ENCODE measurements around the gene RORC. TPM values are rescaled to one million over a fixed set of nuclear protein-coding genes. Genes with fewer than 3 reads are reported as not detected.

Gene RORC
- polyA plus RNA-seq, 3 donors, result 0.03 TPM; not detected in 2

DNA sequence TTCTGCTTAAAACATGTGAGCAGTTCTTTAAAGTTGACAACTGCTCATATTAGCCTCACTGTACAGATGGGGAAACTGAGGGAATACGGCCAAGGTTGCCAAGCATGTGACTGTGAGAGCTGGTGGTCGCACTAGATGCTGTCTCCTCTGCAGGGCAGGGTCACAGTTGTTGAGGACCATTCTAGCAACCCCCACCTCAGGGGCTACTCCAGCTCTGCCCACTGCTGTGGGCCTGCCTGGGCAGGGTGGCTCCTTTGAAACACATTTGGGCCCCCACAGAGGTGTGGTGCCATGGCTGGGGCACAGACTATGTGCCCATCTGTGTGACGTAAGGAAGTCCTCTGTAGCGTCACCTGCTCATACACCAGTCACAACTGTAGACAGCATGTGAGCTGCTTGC, 21.1 kb upstream of the RORC start:
- no peaks in the 10 kb centered on the region for H3K36me3 Mint-ChIP-seq
- peaks cover 29% of the 10 kb centered on the region for H3K4me1 Mint-ChIP-seq
- no peak overlapping the region for H3K4me2 ChIP-seq (replicated peaks; ENCODE audit: extremely low read depth, low read length, poor library complexity, severe bottlenecking)
- WGBS (ENCODE audit: insufficient coverage), result 80% methylated on average over 3 of the region's 4 CpGs
- peaks cover 3 to 26% of the 10 kb centered on the region in 2 donors for H3K27me3 ChIP-seq (ENCODE audit: control insufficient read depth in 2 of 2, insufficient read depth in 2 of 2, low read length in 2 of 2)
- intact Hi-C loops (cut with micrococcal nuclease), result no loop called here
- H3K4me1 ChIP-seq (ENCODE audit: control insufficient read depth in 1 of 2, insufficient read depth in 2 of 2, low read length in 2 of 2), result peaks cover 17 to 21% of the 10 kb centered on the region in 2 donors
- TF ChIP-seq, protein P1, sequence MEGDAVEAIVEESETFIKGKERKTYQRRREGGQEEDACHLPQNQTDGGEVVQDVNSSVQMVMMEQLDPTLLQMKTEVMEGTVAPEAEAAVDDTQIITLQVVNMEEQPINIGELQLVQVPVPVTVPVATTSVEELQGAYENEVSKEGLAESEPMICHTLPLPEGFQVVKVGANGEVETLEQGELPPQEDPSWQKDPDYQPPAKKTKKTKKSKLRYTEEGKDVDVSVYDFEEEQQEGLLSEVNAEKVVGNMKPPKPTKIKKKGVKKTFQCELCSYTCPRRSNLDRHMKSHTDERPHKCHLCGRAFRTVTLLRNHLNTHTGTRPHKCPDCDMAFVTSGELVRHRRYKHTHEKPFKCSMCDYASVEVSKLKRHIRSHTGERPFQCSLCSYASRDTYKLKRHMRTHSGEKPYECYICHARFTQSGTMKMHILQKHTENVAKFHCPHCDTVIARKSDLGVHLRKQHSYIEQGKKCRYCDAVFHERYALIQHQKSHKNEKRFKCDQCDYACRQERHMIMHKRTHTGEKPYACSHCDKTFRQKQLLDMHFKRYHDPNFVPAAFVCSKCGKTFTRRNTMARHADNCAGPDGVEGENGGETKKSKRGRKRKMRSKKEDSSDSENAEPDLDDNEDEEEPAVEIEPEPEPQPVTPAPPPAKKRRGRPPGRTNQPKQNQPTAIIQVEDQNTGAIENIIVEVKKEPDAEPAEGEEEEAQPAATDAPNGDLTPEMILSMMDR (IDR thresholded peaks at IDR 0.05), result no peak
- DNase-seq, result no peak
- H4K20me1 ChIP-seq (ENCODE audit: insufficient read depth, low read length), result no peaks in the 10 kb centered on the region
- H2AFZ ChIP-seq (ENCODE audit: insufficient read depth, low read depth, low read length, poor library complexity, severe bottlenecking), result no peak overlapping the region
- no peak overlapping the region for H3K9ac ChIP-seq (ENCODE audit: insufficient read depth, low read length, poor library complexity, severe bottlenecking)
- no peaks in the 10 kb centered on the region for H3K79me2 ChIP-seq (ENCODE audit: insufficient read depth, low read length)
- H3K36me3 ChIP-seq (replicated peaks in 1 of 2; ENCODE audit: control insufficient read depth in 1 of 2, insufficient read depth in 2 of 2, low read length in 2 of 2), result no peaks in the 10 kb centered on the region
- H3K4me3 ChIP-seq (replicated peaks in 1 of 3; ENCODE audit: low read depth in 2 of 3, low read length in 3 of 3), result no peak overlapping the region
- H3K27me3 Mint-ChIP-seq (ENCODE audit: low read depth in 3 of 3), result peaks cover 19 to 30% (median 20%) of the 10 kb centered on the region in 3 donors
- H3K4me3 Mint-ChIP-seq, result no peak overlapping the region
- H3K27ac Mint-ChIP-seq, result no peak overlapping the region
- H3K9me3 ChIP-seq (replicated peaks in 1 of 2; ENCODE audit: control insufficient read depth in 1 of 2, insufficient read depth in 1 of 2, low read length in 2 of 2), result no peaks in the 10 kb centered on the region
- peaks cover 0 to 8% (median 0%) of the 10 kb centered on the region in 7 donors for H3K9me3 Mint-ChIP-seq
- H3K27ac ChIP-seq (ENCODE audit: low read depth in 1 of 2, low read length in 2 of 2), result no peak overlapping the region

DNA sequence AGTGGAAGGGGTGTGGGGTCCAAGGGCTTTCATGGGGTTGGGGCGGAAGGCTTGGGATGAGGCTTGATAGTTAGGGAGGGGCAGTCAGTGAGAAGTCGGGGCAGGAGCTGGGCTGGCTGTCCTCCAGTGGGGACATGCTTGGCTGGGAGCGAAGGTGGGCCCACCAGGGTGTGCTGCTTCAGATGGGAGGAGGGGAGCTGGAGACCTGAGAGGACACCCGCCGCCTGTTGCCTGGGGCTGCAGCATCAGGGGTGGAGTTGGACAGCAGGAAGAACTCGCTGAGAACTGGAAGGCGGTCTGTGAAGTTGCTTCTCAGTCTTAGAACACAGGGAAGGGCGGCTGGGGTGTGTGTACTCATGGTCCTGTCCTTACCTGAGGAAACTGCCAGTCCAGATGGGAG, 20.3 kb upstream of the RORC start:
- H3K36me3 Mint-ChIP-seq, result no peaks in the 10 kb centered on the region
- H4K20me1 ChIP-seq (ENCODE audit: insufficient read depth, low read length), result no peaks in the 10 kb centered on the region
- H2AFZ ChIP-seq (ENCODE audit: insufficient read depth, low read depth, low read length, poor library complexity, severe bottlenecking), result no peak overlapping the region
- WGBS (ENCODE audit: insufficient coverage), result 87% methylated on average over 8 of the region's 8 CpGs
- no peaks in the 10 kb centered on the region for H3K36me3 ChIP-seq (replicated peaks in 1 of 2; ENCODE audit: control insufficient read depth in 1 of 2, insufficient read depth in 2 of 2, low read length in 2 of 2)
- intact Hi-C loops (cut with micrococcal nuclease), result no loop called here
- peaks cover 0 to 7% (median 0%) of the 10 kb centered on the region in 7 donors for H3K9me3 Mint-ChIP-seq
- H3K4me3 Mint-ChIP-seq, result no peak overlapping the region
- H3K27ac ChIP-seq (ENCODE audit: low read depth in 1 of 2, low read length in 2 of 2), result no peak overlapping the region
- TF ChIP-seq, protein P1 (IDR thresholded peaks at IDR 0.05), result no peak
- H3K27me3 ChIP-seq (ENCODE audit: control insufficient read depth in 2 of 2, insufficient read depth in 2 of 2, low read length in 2 of 2), result peaks cover 3 to 28% of the 10 kb centered on the region in 2 donors
- H3K9ac ChIP-seq (ENCODE audit: insufficient read depth, low read length, poor library complexity, severe bottlenecking), result no peak overlapping the region
- H3K9me3 ChIP-seq (replicated peaks in 1 of 2; ENCODE audit: control insufficient read depth in 1 of 2, insufficient read depth in 1 of 2, low read length in 2 of 2), result no peaks in the 10 kb centered on the region
- no peak overlapping the region for H3K4me2 ChIP-seq (replicated peaks; ENCODE audit: extremely low read depth, low read length, poor library complexity, severe bottlenecking)
- peaks cover 8 to 12% of the 10 kb centered on the region in 2 donors for H3K4me1 ChIP-seq (ENCODE audit: control insufficient read depth in 1 of 2, insufficient read depth in 2 of 2, low read length in 2 of 2)
- H3K4me1 Mint-ChIP-seq, result peaks cover 21% of the 10 kb centered on the region
- H3K27ac Mint-ChIP-seq, result no peak overlapping the region
- H3K4me3 ChIP-seq (replicated peaks in 1 of 3; ENCODE audit: low read depth in 2 of 3, low read length in 3 of 3), result no peak overlapping the region
- H3K79me2 ChIP-seq (ENCODE audit: insufficient read depth, low read length), result no peaks in the 10 kb centered on the region
- H3K27me3 Mint-ChIP-seq (ENCODE audit: low read depth in 3 of 3), result peaks cover 23 to 31% (median 27%) of the 10 kb centered on the region in 3 donors
- no peak for DNase-seq
